Hindlimb muscle (tissue), 1 donor: ENCODE results near the gene CRTAC1. TPM values are rescaled to one million over a fixed set of nuclear protein-coding genes. Genes with fewer than 3 reads are reported as not detected.
A peak's percentile ranks its signal among the peaks of the same experiment; 100 is the strongest.
"Not testable (repeated sequence)": the region's sequence is repeated elsewhere in the genome, so short reads cannot be mapped to it uniquely, and the experiment has no call there.

Source experiments
- DNase-seq: peaks from one replicate; pipeline ENCODE4 v3.0.0-alpha.2; 2013
- polyA plus RNA-seq: library from polyadenylated mRNA; unstranded; fragments of 120-200 nt; gene quantifications from one replicate; pipeline ENCODE4 v1.2.1, GENCODE V29; 2013; ENCODE audit not compliant: insufficient read length

The CRTAC1 gene
- polyA plus RNA-seq, 1 donor, result 0.35 TPM

DNA sequence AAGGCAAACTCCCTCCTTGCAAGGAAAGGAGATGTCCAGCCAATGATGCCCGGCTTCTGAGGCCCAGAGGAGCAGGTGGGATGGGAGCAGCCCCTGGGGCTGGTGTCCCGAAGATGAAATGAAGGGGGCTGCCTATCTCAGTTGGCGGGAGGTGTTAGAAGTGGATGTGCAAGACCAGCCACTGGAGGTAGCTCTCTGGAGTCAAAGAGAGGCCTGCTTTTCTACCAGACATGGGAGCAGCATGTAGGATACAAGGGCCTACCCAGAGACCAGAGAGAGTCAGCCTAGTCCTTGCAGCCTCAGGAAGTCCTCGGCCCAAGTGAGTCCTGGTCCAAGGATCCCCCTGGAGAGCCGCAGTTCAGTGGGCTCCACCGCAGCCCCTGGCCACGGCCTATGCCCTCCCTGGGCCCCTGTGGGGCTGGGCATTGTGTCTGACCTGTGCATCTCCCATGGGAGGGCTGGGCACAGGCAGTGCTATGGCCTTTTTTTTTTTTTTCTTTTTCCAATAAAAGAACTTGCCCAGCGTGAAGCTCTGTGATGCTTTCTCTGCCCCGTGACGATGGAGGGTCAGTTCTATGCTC lies 163.1 kb downstream of the CRTAC1 start:
- DNase-seq, result no peak

DNA sequence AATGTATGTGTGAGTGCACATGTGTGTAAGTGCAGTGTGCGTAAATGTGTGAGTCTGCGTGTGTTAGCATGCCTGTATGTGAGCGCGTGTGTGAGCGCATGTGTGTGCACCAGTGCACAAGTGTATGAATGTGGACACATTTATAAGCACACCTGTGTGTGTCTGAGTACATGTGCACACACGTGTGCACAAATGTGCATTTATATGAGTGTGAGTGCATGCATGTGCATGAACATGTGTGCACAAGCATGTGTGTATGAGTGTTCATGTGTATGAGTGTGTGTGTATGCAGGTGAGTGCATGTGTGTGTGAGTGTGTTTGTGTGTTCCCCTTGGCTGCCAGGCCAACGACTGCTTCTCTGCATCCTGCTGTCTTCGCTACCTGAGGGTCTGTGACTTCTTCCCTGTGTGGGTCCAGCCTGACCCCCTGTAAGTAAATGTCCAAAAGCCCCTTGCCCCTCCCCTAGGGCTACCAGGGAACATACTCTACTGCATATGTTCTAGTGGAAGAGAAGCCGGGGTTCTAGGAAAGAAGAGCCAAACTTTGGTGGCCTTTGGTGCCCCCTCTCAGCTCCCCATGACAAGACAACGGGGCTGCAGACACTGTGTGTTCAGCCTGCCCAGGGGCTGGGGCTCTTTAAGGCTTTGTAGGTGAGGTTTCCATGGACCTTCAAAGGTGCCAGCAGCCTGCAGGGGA lies 163.7 kb downstream of the CRTAC1 start:
- no peak for DNase-seq

DNA sequence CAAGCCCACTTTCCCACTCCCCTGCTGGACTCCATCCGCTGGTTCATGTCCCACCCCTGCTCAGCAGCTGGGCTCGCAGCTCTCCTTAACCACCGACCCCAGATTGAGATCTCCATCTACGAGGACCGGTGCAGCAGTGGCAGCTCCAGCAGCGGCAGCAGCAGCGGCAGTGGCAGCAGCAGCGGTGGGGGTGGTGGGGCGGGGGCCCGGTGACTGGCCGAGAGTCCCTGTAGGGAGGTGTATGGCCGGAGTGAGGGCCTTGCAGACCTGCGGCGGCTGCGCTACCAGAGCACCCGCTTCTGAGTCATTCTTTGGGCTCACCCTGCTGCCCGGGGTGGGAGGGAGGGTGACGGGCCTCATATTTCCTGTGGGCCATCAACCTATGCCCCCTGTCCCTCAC lies 164.9 kb downstream of the CRTAC1 start:
- no peak for DNase-seq

DNA sequence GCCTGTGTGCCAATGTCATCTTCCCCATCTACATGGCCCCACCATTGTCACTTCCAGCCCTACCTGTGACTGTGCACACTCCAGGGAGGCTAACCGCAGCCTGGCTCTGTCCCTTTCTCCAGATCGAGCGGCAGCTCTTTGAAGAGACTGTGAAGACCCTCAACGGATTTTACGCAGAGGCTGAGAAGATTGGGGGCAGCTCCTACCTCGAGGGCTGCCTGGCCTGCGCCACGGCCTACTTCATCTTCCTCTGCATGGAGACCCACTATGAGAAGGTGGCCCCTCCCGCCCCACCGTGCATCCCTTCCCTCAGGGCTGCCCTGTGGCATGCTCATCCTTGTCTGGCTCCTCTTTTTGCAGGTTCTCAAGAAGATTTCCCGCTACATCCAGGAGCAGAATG lies 166.6 kb downstream of the CRTAC1 start:
- no peak for DNase-seq

DNA sequence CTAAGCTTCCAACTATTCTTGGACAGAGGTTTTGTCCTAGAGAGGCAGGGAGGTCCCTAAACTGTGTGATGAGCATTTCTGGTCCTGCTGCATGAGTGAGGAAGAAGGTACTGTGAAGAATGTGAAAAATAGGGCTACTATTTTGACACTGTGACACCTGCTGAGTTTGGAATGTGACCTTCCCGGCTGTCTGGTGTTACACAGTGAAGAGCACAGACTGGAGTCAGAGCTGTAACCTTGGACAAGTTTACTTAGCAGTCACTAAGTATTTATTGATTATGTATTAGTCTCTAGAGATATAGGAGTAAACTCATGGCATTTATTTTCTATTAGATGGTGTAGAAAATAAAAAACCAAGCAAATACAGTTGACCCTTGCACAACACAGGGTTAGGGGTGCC lies 168.5 kb downstream of the CRTAC1 start:
- DNase-seq, result no peak

DNA sequence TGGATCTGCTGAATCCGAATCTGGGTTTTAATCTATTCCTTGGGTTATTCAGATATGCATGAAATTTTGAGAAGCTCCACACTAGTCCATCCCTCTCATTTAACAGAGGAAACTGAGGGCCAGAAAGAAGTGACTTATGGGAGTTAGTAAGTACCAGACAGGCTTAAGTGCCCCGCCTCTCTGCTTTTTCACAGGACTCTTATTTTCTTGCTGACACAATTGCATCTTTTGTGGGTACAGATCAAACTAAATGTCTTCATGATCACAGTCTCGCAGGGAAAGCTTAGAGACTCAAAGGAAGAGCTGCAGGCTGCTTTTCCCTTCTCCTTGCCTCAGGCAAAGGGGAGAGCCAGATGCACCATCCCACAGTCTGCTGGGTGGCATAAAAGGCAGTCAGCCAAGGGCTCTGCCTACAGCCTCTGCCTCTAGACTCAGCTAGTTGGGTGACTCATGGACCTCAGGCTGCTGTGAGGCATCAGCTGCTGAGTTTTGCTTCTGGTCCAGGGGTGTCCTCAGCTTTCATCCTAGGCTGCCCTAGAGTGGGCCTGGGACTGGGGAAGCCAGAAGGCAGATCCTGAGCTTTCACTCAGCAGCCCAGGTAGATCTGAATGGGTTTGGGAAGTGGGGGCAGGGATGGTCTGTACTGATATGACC lies 169.2 kb downstream of the CRTAC1 start:
- DNase-seq, result no peak

DNA sequence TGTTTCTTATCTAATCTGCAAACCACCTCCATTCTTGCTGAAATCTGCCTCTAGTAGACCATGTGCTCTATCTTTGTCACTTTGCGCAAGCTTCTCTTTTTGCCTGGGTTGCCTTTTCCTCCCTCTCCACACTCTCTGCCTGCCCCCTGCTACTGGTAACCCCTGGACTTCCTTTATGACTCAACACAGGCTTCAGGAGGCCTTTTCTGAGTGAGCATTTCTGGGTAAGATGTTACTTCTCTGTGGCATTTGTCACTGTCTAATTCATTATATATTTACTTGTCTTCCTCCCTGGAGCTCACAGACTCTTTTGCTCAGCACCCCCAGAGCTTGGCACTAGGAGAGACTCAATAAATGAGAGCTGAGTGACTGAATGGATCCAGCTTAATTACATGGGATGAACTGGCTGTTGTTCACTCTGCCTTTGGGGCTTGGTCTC lies 172.4 kb downstream of the CRTAC1 start:
- DNase-seq, result no peak

DNA sequence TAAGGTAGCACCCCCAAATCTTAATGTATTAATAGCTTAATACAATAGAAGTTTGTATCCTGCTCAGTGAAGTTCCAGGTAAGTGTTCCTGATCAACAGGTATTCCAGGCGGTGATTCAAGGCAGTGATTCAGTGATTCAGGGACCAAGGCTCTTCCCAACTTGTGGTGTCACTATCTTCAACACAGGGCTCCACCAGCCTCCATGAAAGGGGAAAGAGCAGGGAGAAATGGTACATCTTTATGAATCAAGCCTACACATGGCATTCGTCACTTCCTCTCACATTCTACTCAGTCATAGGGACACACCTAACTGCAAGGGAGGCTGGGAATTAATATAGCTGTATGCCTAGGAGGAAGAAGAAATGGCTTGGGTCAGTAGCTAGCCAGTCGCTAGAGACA lies 175.7 kb downstream of the CRTAC1 start:
- DNase-seq, result no peak

DNA sequence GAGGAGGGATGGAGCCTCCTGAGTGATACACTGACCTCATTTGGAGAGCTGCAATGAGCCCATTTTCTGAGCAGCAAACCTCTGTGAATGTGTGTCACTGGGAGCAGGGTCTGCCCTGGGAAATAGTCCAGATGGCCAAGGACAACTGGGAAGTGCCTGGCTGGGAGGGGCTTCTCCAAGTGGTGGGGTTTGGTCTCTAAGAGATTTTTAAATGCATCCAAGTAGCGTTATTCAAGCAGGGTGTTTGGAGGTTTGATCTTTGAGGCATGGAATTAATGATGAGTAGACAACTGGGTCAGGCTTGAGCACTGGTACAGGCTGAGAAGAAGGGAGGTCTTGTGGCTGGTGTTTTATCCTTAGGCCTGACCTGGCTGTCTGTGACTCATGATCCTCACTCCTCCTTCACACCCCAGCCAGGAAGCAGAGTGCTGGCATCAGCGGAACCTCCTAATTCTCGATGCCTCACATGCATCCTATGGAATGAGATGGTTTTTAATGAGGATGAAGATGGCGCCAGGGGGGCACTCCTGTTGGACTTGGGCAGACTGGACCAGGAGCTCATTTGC lies 177.5 kb downstream of the CRTAC1 start:
- no peak for DNase-seq

DNA sequence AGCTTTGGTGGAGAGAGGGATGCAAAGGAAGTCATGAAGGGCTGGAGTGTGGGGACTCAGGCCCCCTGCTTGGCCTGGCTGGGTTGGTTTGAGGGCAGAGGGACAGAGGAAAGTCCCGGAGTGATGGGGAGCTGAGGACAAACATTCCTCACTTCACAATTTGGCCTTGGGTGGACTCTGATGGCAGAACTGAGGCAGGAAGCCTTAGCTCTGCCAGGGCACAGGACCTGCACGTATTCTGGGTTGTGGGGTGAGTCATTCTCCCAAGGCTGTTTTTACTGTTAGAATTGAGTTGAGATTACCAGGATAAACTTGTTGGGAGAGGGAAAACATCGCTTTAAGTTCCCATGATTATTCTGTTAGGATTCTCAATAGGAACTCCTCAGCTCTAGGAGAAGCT lies 178.1 kb downstream of the CRTAC1 start:
- DNase-seq, result no peak

DNA sequence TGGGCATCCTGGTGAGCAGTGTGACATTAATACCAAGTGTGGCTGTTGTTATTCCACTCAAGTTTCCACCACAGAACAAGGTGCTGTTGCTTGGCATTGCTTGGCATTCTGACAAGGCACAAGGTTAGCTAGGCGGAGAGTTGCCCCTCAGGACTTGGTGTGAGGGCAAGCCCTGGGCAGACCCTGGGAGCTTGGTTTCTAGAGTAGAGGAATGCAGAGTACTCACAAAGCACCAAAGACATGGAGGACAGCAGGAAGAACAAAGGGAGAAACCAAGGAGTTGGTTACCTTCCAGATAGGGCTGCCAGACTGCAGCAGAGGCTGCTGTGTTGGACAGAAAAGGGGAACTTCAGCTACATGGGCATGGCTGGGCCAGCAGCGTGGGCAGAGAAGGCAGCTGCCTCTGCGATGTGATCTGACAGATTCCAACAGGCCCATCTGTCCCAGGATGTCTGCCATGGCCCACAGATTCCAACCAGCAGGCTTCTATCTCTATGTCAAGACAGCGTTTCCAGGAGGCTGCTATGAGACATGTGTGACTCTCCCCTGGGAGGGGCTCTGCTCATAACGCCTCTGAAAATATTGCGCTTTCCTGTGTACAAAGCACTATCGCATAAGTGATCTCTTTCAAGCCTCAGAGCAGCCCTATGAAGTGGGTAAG lies 178.9 kb downstream of the CRTAC1 start:
- no peak for DNase-seq

DNA sequence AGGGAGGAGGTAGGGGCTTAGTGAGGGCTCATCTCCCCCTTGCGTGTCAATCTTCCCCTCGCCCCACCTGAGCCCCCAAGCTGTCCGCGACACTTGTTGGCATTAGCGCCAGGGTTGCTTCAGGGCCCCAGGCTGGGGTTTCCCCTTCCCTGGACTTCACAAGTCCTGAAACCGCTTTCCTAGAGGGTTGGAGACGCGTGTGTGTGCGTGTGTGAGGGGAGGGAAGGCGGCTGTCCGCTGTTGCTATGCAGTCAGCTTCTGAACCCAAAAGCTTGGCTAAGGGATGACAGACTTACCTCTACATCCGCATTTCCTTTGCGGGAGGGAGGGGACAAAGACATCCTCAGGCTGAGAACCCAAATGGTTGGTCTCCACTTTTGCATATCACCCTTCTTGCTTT lies 180.0 kb downstream of the CRTAC1 start:
- no peak for DNase-seq

DNA sequence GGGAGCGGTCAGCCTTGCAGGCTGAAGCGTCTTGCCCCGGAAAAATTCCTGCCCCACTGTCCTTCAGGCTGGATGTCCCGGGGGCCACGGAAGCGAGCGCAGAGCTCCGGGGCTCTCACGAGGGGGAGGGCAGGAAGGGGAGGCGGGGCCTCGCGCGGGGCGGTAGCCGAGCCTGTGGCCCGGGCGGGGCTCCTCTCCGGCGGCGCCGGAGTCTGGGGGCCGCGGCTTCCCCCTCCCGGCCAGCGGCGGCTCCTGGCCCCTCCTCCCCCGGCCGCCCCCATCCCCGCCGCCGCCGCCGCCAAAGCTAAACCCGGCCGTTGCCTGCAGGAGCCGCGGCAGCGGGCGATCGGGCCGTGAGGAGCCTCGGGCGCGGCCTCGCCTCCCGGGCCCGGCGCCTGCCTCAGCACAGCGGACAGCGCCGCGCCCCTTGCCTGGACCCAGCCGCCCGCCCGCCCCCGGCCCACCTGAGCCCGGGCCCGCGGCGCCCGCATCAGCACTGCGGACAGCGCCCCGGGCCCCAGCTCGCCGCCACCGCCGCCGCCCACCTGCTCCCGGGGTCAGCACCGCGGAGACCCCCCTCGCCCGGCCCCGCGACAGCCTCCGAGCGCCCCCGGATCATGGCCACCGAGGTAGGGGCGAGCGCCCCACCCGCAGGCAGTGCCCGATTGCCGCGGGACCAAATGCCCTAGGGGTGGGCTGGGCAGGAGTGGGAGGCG lies 180.6 kb downstream of the CRTAC1 start, which contains the start of gene GOLGA7B:
TSS of gene GOLGA7B (plus strand) at position 157 of the 716 bp plus-strand sequence. CDS start at position 618, 461 bp downstream.
- DNase-seq, result peak; percentile 53

DNA sequence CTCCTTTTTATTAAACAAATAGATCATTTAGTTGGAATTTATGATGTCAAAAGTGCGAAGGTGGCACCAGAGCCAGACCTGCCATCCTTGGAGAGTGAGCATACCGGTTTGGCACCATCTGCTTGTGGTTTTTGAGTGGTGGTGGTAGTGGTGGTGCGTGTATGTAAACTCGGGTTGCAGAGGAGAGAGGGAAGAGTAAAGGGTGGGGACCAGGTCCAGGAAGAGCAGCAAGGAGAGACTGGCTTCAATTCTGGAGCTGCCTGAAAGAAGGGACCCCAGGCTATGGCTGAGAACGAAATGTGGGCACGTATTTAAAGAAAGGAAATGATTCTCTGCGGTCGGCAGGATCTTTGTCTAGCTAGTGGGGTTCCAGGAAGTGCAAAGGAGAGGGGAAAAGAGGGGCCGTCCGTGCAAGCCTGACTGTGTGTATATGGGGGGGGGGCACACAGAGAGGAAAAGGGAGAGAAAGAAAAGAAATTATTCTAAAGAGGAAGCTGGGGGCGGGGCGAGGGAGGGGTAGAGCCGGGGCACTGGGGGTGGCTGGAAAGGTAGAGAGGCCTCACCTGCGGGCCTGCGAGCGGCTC lies 181.2 kb downstream of the CRTAC1 start:
- no peak for DNase-seq

DNA sequence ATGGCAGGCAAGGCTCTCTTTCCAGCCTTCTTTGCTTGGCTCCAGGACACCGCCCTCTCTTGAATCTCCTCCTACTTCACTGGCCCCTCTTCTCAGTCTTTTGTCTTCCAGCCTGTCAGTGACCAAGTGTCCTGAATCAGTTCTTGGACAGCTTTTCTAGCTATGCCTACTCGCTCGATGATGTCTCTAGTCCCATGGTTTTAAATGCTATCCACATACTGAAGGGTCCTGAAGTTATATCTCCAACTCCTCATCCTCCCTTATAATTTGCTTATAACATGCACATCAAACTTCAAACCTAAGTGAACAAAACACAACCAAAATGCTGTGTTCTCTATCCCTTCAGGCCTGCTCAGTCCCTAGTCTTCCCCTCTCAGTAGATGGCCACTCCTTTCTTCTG lies 185.7 kb downstream of the CRTAC1 start:
- no peak for DNase-seq

DNA sequence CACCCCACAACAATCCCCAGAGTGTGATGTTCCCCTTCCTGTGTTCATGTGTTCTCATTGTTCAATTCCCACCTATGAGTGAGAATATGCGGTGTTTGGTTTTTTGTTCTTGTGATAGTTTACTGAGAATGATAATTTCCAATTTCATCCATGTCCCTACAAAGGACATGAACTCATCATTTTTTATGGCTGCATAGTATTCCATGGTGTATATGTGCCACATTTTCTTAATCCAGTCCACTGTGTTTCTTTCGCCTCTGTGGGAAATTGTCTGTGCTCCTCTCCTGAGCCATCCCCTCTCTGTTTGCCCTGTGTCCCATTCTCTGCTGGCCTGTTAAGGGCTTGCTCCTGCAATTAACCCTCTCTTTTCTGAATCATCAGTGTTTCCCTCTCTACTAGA lies 186.4 kb downstream of the CRTAC1 start:
- not testable (repeated sequence) for DNase-seq

DNA sequence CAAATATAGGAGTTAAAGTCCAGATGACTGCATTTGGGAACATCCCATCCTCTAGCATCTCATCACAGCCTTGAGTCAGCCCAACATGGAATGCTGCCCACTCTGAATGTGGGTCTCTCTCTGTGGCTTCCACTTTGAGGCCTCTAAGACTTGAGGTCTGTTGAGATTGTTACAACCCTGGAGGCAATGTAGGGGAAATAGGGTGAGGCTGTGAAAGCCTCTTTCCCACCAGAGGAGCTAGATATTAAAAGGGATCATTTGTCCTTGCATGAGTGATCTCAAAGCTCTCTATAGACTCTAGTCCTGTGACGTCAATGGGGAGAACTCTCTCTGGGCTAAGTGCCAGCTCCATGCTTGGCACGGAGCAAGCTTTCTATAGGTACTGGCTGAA lies 187.1 kb downstream of the CRTAC1 start:
- no peak for DNase-seq

DNA sequence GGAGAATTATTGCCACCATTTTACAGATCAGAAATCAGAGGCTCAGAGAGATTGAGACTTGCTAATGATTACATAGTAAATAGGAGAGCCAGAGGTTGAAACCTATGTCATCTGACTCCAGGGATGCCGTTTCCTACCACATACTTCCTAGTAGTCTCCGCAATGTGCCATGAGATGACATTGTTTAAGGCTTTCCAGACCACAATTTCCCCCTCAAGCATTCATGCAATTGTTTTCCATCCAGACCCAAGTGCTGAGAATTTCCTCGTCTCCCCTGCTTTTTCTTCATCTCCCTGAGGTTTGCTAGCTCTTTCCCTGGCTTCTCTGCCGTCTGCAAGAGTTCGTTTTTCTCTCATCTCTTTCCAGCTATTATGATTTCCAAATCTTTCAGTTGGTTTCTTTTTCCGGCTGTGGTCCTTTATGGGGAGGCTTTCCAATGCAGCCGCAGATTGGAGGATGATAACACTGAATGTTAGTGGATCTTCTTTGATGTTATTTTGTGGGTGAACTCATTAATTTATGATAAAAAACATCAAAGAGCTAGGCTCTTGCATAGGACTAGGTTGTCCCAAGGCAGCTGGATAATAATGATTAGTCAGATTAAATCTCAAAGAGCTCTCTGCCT lies 187.7 kb downstream of the CRTAC1 start:
- no peak for DNase-seq

DNA sequence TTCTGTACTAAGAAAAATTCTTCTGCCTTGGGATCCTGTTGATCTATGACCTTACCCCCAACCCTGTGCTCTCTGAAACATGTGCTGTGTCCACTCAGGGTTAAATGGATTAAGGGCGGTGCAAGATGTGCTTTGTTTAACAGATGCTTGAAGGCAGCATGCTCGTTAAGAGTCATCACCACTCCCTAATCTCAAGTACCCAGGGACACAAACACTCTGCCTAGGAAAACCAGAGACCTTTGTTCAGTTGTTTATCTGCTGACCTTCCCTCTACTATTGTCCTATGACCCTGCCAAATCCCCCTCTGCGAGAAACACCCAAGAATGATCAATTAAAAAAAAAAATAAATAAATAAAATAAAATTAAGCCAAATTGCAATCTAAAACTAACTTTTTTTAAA lies 188.3 kb downstream of the CRTAC1 start:
- DNase-seq, result not testable (repeated sequence)

DNA sequence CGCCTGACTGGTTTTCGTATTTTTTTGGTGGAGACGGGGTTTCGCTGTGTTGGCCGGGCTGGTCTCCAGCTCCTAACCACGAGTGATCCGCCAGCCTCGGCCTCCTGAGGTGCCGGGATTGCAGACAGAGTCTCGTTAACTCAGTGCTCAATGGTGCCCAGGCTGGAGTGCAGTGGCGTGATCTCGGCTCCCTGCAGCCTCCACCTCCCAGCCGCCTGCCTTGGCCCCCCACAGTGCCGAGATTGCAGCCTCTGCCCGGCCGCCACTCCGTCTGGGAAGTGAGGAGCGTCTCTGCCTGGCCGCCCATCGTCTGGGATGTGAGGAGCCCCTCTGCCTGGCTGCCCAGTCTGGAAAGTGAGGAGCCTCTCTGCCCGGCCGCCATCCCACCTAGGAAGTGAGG lies 189.3 kb downstream of the CRTAC1 start:
- DNase-seq, result not testable (repeated sequence)

DNA sequence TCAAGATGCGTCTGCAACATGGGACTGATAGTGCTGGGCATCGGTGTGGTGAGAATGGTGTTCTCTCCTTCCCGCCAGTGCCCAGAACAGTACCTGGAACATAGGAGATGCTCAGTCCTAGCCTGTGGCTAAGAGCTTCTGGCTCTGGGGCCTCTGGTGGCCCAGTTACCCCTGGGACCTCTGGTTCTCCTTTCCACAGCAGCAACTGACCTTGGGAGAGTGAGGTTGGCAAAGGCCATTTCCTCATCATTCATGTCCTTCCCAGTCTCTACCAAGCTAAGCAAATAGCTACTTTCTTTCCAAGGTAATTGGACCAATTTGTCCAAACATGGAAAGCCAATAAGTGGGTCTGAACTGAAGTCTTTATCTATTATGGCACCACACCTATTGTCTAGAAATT lies 192.3 kb downstream of the CRTAC1 start:
- no peak for DNase-seq

DNA sequence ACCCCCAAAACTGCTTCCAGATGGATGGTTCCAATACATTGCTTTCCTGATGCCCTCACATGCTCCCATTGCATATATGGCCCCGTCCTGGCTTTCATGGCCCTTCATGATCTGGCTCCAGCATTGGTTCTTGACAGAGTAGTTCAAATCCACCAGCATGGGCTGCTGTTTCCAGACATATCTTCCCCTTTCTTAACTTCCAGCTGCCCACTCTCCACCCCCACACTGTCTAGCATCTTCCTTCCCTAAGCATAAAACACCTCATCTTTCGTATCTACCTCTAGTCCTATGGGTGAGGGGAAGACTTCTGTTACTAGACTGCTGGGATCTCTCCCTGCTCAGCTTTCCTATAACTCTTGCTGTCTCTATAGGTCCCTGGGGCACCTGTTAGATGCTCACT lies 194.0 kb downstream of the CRTAC1 start:
- DNase-seq, result no peak
